Activated T-cell treated with anti-CD3 and anti-CD28 coated beads, Interleukin-2, amount 50 U/mL, for 72 hours (primary cell): ENCODE measurements around the gene VSTM2L. TPM values are rescaled to one million over a fixed set of nuclear protein-coding genes. Genes with fewer than 3 reads are reported as not detected.
"Not testable (repeated sequence)": the region's sequence is repeated elsewhere in the genome, so short reads cannot be mapped to it uniquely, and the experiment has no call there.

Source experiments
- ATAC-seq, 2 donors: fragments of 150-1000 bp; cut with Tn5 transposase; replicated peaks in 1 of 2; 2 replicates each; pipeline ENCODE4 v1.10.0; 2021; ENCODE audit warnings: moderate library complexity in 2 of 2, mild to moderate bottlenecking in 1 of 2
- DNase-seq, 2 donors: peaks; one replicate each; pipeline ENCODE4 v3.0.0; 2021 to 2022; ENCODE audit warnings: mixed read lengths in 1 of 2
- H3K27ac Mint-ChIP-seq: one replicate; pipeline ENCODE4 v1.8.0; 2022; ENCODE audit warnings: mild to moderate bottlenecking, moderate library complexity, mixed read lengths
- H3K27me3 Mint-ChIP-seq: one replicate; pipeline ENCODE4 v1.8.0; 2022; ENCODE audit warnings: low read depth, mixed read lengths
- H3K36me3 Mint-ChIP-seq, 2 donors: one replicate each; pipeline ENCODE4 v1.8.0; 2022; ENCODE audit warnings: mixed read lengths in 2 of 2, mild to moderate bottlenecking in 1 of 2; ENCODE audit not compliant: insufficient read depth in 2 of 2
- H3K4me1 Mint-ChIP-seq: one replicate; pipeline ENCODE4 v1.8.0; 2022; ENCODE audit warnings: low read depth, mixed read lengths
- H3K4me3 Mint-ChIP-seq, 2 donors: one replicate each; pipeline ENCODE4 v1.8.0; 2022; ENCODE audit warnings: mild to moderate bottlenecking in 2 of 2, mixed read lengths in 2 of 2, moderate library complexity in 2 of 2
- H3K9me3 Mint-ChIP-seq, 2 donors: one replicate each; pipeline ENCODE4 v1.8.0; 2022; ENCODE audit warnings: mixed read lengths in 2 of 2
- total RNA-seq, 2 donors: library from RNA; stranded (reverse); gene quantifications; one replicate each; pipeline ENCODE4 v1.2.3, GENCODE V29; 2022

Gene VSTM2L
- total RNA-seq, 2 donors from 2014 or later = 0.60 TPM; not detected in 1

DNA sequence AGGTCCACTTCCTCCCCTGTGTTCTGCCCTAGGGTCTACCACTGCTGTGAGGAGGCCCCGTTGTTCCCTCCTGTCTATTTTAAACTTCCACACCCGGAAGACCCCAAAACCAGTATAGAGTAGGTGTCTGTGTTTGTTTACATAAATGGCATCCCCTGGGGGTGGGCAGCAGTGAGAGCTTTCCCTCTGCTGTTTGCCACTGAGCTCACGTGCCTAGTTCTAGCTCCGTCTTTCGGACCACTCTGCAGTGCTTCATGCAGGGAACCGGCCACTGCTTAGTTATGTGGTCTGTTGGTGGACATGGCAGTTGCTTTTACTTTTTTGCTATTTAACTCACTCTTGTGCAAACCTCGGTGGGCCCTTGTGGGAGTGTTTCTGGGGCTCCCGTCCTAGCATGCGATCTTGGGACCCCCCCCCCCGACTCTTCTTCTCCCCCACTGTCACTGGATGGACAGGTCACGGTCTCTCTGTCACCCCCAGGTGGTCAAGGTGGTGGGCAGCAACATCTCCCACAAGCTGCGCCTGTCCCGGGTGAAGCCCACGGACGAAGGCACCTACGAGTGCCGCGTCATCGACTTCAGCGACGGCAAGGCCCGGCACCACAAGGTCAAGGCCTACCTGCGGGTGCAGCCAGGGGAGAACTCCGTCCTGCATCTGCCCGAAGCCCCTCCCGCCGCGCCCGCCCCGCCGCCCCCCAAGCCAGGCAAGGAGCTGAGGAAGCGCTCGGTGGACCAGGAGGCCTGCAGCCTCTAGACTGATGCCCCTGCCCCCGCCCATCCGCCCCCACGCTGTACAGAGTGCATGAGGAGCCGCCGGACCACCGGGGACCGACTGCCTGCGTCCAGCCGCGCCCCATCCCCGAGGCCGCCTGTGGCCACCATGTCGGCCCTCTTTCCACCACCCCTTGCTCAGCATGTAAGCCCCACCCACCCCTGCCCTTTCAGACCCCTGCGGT, 40.9 kb downstream of the VSTM2L start:
- H3K9me3 Mint-ChIP-seq = peaks cover 0 to 3% of the 10 kb centered on the region in 2 donors
- H3K27ac Mint-ChIP-seq = no peak overlapping the region
- H3K27me3 Mint-ChIP-seq = no peaks in the 10 kb centered on the region

DNA sequence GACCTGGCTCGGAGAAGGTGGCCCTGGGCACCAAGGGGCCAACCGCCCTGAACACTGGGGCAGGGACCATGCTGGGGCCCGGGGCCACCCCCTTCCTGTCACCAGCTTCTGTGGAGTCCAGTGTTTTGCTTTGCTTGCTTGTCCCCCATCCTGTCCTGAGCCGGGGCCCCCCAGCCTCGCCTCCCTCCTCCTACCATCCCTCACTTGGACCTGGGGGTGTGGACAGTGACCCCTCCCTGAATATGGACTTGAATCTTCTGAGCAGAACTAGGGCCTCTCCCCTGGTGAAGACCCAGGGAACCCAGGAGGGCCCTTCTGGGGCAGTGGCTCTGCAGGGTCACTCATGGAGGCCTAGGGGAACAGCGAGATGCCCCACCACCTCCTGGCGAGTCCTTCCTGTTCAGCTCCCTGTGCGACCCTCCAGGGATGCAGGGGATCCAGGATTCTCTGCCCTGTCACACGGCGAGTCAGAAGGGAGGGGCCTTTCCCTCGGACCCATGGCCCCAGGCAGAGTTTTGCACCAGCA, 41.6 kb downstream of the VSTM2L start:
- H3K4me3 Mint-ChIP-seq = no peak overlapping the region
- no peaks in the 10 kb centered on the region for H3K4me1 Mint-ChIP-seq
- no peaks in the 10 kb centered on the region for H3K27me3 Mint-ChIP-seq
- peaks cover 0 to 4% of the 10 kb centered on the region in 2 donors for H3K36me3 Mint-ChIP-seq
- no peak overlapping the region for H3K27ac Mint-ChIP-seq
- H3K9me3 Mint-ChIP-seq = peaks cover 0 to 3% of the 10 kb centered on the region in 2 donors
- no peak for DNase-seq
- ATAC-seq = no peak

More for the DNA sequence above, 40.9 kb downstream of the VSTM2L start:
- Mint-ChIP-seq H3K4me3 (no peak overlapping the region), H3K4me1 (no peaks in the 10 kb centered on the region), H3K36me3 (peaks cover 0 to 4% of the 10 kb centered on the region in 2 donors)
- no peak for DNase-seq
- no peak for ATAC-seq

DNA sequence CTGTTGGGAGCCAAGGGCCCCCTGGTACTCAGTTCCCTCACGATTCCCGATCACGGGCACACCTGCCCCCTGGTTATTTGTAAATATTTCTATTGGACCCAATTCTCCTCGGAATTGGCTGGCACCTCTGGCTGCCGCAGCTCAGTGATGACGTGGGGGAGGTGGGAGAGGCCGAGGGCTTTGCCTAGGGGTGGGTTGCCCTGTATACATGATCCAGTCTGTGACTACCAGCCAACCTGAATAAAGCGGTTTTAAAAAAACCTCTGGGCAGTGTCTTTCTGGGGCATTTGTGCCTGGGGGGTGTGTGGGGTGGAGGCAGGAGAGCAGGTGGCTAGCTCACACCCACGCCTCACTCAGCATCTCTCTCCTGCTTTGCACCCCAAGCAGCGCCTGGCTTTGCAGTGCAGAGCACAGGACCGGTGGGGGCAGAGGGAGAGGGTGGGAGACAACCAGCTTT, 42.2 kb downstream of the VSTM2L start:
- no peak for ATAC-seq
- no peak overlapping the region for H3K4me3 Mint-ChIP-seq

DNA sequence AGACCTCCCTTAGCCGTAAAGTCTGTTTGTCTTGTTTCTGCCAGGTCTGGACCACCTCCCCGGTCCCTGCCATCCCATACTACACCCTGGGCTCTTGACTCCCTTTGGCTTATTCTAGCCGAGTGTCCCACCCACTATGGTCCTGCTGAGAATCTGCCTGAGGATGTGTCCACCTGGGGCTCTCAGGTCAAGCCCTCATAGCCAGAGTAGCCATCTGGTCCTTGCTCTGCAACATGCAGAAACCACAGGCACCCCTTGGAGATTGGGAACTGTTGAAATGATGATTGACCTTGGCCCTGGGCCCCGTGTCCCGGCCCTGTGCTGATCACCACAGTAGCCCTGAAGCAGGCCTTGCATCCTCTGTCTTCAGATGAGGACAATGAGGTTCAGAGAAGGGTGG, 44.0 kb downstream of the VSTM2L start:
- H3K4me3 Mint-ChIP-seq = no peak overlapping the region
- no peak for DNase-seq
- peaks cover 0 to 4% of the 10 kb centered on the region in 2 donors for H3K36me3 Mint-ChIP-seq
- H3K9me3 Mint-ChIP-seq = peaks cover 0 to 3% of the 10 kb centered on the region in 2 donors
- no peak for ATAC-seq
- no peak overlapping the region for H3K27ac Mint-ChIP-seq
- no peaks in the 10 kb centered on the region for H3K4me1 Mint-ChIP-seq
- no peaks in the 10 kb centered on the region for H3K27me3 Mint-ChIP-seq

More for the DNA sequence above, 42.2 kb downstream of the VSTM2L start:
- Mint-ChIP-seq H3K4me1 (no peaks in the 10 kb centered on the region), H3K27ac (no peak overlapping the region), H3K9me3 (peaks cover 0 to 3% of the 10 kb centered on the region in 2 donors), H3K36me3 (peaks cover 0 to 4% of the 10 kb centered on the region in 2 donors), H3K27me3 (no peaks in the 10 kb centered on the region)
- no peak for DNase-seq

DNA sequence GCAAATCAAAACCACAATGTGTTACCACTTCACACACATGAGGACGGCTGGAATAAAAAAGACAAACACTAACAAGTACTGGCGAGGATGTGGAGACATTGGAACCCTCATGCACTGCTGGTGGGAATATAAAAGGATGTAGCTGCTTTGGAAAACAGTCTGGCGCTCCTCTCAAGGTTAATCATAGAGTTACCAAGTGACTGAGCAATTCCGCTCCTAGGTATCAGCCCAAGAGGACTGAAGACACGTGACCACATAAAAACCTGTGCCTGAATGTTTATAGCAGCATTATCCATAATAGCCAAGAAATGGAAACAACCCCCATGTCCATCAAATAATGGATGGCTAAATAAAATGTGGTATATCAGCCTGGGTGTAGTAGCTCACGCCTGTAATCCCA, 45.0 kb downstream of the VSTM2L start:
- H3K4me3 Mint-ChIP-seq = no peak overlapping the region
- H3K4me1 Mint-ChIP-seq = no peaks in the 10 kb centered on the region
- ATAC-seq = no peak
- peaks cover 0 to 3% of the 10 kb centered on the region in 2 donors for H3K9me3 Mint-ChIP-seq
- H3K27ac Mint-ChIP-seq = no peak overlapping the region
- no peaks in the 10 kb centered on the region for H3K27me3 Mint-ChIP-seq
- no peak for DNase-seq
- peaks cover 0 to 4% of the 10 kb centered on the region in 2 donors for H3K36me3 Mint-ChIP-seq

DNA sequence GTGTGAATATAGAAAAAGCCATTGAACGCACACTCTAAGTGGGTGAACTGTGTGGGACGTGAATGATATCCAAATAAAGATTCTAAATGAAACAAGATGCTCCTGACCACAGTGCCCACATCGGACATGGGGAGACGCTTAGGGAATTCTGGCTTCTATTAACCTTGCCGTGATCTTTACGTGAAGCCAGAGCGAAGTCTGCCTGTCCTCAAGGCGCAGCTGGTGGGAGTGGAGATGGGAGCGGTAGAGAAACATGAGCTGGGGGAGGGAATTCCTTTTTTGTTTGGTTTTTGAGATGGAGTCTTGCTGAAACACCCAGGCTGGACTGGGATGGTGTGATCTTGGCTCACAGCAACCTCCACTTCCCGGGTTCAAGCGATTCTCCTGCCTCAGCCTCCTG, 46.0 kb downstream of the VSTM2L start:
- Mint-ChIP-seq H3K27ac (no peak overlapping the region), H3K4me3 (no peak overlapping the region), H3K4me1 (no peaks in the 10 kb centered on the region), H3K36me3 (peaks cover 0 to 4% of the 10 kb centered on the region in 2 donors), H3K9me3 (peaks cover 0 to 3% of the 10 kb centered on the region in 2 donors), H3K27me3 (no peaks in the 10 kb centered on the region)
- DNase-seq (no peak), ATAC-seq (no peak)

DNA sequence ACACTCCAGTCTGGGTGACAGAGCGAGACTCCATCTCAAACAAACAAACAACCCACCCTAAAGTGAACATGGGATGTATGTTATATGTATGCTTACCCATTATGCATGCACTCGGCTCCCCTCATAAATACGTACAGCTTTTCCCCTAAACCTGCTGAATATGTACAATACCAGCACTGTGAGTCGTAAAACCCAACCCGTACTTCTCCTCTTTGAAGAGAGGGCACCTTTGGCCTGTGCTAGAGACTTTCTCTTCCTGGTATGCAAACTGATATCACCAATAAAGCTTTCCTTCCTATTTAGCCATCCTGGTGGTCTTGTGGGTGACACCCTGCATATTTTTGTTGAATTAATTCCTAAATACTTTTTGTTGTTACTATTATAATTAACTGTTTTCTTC, 51.3 kb downstream of the VSTM2L start:
- Mint-ChIP-seq H3K9me3 (no peaks in the 10 kb centered on the region), H3K27ac (no peak overlapping the region), H3K4me3 (no peak overlapping the region), H3K27me3 (no peaks in the 10 kb centered on the region), H3K4me1 (no peaks in the 10 kb centered on the region), H3K36me3 (no peaks in the 10 kb centered on the region)
- ATAC-seq (no peak), DNase-seq (no peak)

DNA sequence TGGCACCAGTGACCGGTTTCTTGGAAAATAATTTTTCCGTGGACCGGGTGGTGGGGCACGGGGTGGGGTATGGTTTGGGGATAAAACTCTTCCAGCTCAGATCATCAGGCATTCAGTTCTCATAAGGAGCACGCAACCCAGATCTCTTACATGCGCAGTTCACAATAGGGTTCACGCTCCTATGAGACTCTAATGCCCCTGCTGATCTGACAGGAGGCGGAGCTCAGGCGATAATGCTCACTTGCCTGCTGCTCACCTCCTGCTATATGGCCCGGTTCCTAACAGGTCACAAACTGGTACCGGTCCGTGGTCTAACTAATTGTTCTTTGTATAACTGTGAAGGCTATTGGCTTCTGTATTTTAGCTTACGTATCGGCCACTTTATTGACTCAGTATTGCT, 51.7 kb downstream of the VSTM2L start:
- Mint-ChIP-seq H3K9me3 (no peaks in the 10 kb centered on the region), H3K27me3 (no peaks in the 10 kb centered on the region), H3K4me1 (no peaks in the 10 kb centered on the region), H3K36me3 (no peaks in the 10 kb centered on the region), H3K27ac (no peak overlapping the region), H3K4me3 (no peak overlapping the region)
- no peak for ATAC-seq
- DNase-seq = no peak

DNA sequence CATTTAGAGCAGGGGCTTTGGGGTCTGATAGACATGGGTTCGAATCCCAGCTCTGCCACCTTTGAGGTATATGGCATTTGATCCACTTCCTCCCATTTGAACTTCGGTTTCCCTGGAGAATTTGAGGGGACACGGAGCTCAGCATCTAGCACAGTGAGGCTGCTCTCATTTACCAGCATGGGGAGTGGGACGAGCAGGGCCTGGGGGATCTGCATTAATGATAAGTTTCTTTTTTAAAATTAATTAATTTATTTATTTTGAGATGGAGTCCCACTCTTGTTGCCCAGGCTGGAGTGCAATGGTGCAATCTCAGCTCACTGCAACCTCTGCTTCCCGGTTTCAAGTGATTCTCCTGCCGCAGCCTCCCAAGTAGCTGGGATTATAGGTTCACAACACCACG, 52.6 kb downstream of the VSTM2L start:
- Mint-ChIP-seq H3K9me3 (no peaks in the 10 kb centered on the region), H3K27ac (no peak overlapping the region), H3K36me3 (peaks cover 0 to 2% of the 10 kb centered on the region in 2 donors), H3K27me3 (no peaks in the 10 kb centered on the region), H3K4me1 (no peaks in the 10 kb centered on the region), H3K4me3 (no peak overlapping the region)
- DNase-seq (no peak), ATAC-seq (no peak)

DNA sequence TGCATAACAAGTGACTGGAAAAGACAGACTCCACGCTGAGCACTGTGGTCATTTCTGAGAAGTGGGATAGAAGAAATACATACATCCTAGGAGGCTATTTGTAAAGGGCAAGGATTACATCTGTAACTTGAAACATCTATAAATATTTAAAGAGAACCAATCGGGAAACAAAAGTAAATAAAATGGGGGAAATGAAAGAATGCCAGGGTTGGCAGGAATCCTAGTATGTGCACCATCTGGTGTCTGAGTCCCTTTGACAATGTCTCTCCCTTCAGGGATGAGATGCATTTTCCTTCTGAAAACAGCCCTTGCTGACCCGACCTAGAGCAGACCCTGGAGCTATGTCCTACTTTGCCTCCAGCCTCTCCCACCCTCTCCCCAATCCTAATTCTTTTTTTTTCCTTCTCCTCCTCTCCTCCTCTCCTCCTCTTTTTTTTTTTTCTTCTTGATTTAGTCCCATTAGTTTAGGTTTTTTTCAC, 53.2 kb downstream of the VSTM2L start:
- Mint-ChIP-seq H3K9me3 (peaks cover 0 to 3% of the 10 kb centered on the region in 2 donors), H3K4me3 (no peak overlapping the region), H3K36me3 (peaks cover 0 to 2% of the 10 kb centered on the region in 2 donors), H3K27me3 (no peaks in the 10 kb centered on the region), H3K27ac (no peak overlapping the region), H3K4me1 (no peaks in the 10 kb centered on the region)
- no peak for DNase-seq
- no peak for ATAC-seq

DNA sequence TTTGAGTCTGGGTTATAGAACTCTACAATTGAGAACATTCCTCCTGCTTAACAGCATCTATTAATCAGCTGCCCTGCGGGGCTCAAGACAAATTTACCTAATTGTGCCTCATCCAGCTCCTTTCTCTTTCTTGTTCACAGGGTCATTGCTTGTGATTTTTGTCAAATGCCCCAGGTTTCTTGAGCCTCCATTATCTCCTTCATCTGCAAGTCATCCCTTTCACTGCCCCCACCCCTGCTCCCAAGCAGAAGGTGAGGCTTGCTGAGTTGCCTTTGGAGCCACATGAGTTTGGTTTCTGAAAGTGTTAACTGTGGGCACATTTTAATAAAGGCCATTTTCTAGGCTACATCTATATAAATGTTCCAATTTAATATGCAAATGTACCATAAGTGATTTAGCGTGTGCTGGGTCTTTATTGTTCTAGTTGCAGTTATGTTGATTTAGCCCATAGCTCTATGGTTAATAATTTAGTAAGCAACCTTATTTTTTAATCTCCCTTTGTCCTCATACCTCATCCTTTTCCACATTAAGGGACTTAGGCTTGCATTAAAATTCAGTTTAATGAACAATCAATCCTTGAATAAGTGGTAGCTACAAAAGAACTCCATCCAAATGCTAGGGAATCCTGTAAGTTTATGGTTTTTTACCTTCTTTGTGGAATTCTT, 56.1 kb downstream of the VSTM2L start:
- no peak overlapping the region for H3K4me3 Mint-ChIP-seq
- H3K36me3 Mint-ChIP-seq = peaks cover 0 to 2% of the 10 kb centered on the region in 2 donors
- peaks cover 2 to 5% of the 10 kb centered on the region in 2 donors for H3K9me3 Mint-ChIP-seq
- H3K4me1 Mint-ChIP-seq = no peaks in the 10 kb centered on the region
- no peak overlapping the region for H3K27ac Mint-ChIP-seq
- H3K27me3 Mint-ChIP-seq = no peaks in the 10 kb centered on the region
- ATAC-seq (no peak), DNase-seq (no peak)

DNA sequence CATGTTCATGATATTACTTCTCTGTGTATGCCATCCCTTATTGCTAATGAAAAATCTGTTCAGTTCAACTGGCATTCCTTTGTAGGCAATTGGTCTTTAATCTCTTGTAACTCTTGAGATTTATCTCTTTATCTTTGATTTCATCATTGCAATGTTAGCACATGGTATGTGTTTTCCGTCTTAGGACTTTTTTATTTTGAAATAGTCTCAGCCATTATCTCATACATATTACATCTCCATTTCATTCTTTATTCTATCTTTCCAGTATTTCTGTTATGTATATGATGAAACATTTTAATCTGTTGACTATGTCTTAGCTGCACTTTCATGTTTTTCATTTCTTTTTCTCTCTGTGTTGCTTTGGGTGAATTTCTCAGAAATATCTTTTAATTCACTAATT, 58.1 kb downstream of the VSTM2L start:
- Mint-ChIP-seq H3K27me3 (no peaks in the 10 kb centered on the region), H3K4me1 (no peaks in the 10 kb centered on the region), H3K9me3 (peaks cover 4 to 12% of the 10 kb centered on the region in 2 donors), H3K36me3 (peaks cover 0 to 2% of the 10 kb centered on the region in 2 donors), H3K27ac (no peak overlapping the region), H3K4me3 (no peak overlapping the region)
- DNase-seq = no peak
- no peak for ATAC-seq

DNA sequence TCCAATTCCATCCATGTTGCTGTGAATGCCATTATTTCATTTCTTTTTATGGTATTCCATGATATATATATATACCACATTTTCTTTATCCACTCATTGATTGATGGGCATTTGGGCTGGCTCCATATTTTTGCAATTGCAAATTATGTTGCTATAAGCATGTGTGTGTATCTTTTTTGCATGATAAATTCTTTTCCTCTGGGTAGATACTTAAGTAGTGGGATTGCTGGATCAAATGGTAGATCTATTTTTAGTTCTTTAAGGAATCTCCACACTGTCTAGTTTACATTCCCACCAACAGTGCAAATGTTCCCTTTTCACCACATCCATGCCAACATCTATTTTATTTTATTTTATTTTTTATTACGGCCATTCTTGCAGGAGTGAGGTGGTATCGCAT, 60.6 kb downstream of the VSTM2L start:
- H3K36me3 Mint-ChIP-seq, H3K4me3 Mint-ChIP-seq, ATAC-seq, DNase-seq, H3K4me1 Mint-ChIP-seq, H3K27me3 Mint-ChIP-seq, H3K27ac Mint-ChIP-seq: not testable (repeated sequence)
- peaks cover 15 to 17% of the 10 kb centered on the region in 2 donors for H3K9me3 Mint-ChIP-seq
